ENCODE data around the gene ZFAND6.
"Not testable (repeated sequence)": the region's sequence is repeated elsewhere in the genome, so short reads cannot be mapped to it uniquely, and the experiment has no call there.

ZFAND6 gene

DNA sequence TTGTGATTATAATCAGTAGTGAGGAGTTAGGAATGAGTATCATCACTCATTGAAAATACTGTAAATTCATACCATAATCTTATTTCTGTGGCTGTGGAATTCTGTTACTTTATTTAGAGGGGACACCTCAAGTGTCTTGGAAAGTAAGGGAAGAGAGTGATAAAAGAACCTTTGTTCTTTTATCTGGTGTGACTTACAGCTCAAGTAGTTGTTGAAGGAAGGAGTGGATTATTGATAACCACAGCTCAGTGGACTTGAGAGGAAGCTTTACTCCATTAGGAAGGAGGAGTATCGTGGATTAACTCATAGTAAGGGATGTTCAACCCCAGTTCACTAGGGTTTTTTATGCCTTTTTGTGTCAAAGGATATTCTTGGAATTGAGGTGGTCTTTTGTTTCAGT is 61.2 kb downstream of the ZFAND6 start:
- Histone ChIP-seq H2AK5ac (ENCODE audit: low read depth, low read length) (no peak overlapping the region), H3K4me1 (ENCODE audit: control insufficient read depth in 2 of 2, insufficient read depth in 1 of 2, low read depth in 1 of 2, low read length in 2 of 2) (no peaks in the 10 kb centered on the region), H3K27me3 (ENCODE audit: control insufficient read depth in 3 of 3, insufficient read depth in 3 of 3, low read depth in 1 of 3, low read length in 3 of 3) (no peaks in the 10 kb centered on the region), H3K14ac (ENCODE audit: low read length) (no peak overlapping the region), H3K9me3 (replicated peaks in 1 of 2; ENCODE audit: control insufficient read depth in 2 of 2, insufficient read depth in 1 of 2, low read depth in 1 of 2, low read length in 2 of 2) (no peaks in the 10 kb centered on the region), H3K18ac (ENCODE audit: low read length) (no peak overlapping the region), H4K91ac (ENCODE audit: low read depth, low read length, poor library complexity) (no peak overlapping the region), H3K36me3 (replicated peaks in 1 of 2; ENCODE audit: control insufficient read depth in 2 of 2, insufficient read depth in 2 of 2, low read length in 2 of 2) (peaks cover 2 to 45% of the 10 kb centered on the region in 2 donors), H2BK5ac (ENCODE audit: low read length) (no peak overlapping the region), H2BK120ac (ENCODE audit: low read depth, low read length) (no peak overlapping the region), H2BK12ac (ENCODE audit: low read length) (no peak overlapping the region), H3K27ac (replicated peaks; ENCODE audit: low read length) (no peak overlapping the region), H3K79me1 (ENCODE audit: low read depth, low read length) (no peaks in the 10 kb centered on the region), H3K23ac (ENCODE audit: low read depth, low read length, poor library complexity) (no peak overlapping the region), H3K4me2 (ENCODE audit: insufficient read depth, low read length, poor library complexity, severe bottlenecking) (no peak overlapping the region), H2AFZ (ENCODE audit: low read length) (no peak overlapping the region), H3K4ac (ENCODE audit: low read length) (no peak overlapping the region), H2BK15ac (ENCODE audit: low read length) (no peak overlapping the region), H3K9ac (ENCODE audit: low read depth, low read length, poor library complexity) (no peak overlapping the region), H3K4me3 (ENCODE audit: low read length in 2 of 2) (no peak overlapping the region), H4K8ac (ENCODE audit: low read depth, low read length) (no peak overlapping the region)
- no CpG with 5 or more reads among the region's 1 CpG for WGBS, 2 donors (ENCODE audit: extremely low coverage in 2 of 2, insufficient read length in 2 of 2, insufficient replicate concordance in 1 of 2)
- no peak for DNase-seq (ENCODE audit: low spot score)

GRCh38 chr15:80121546-80121945 is 62.1 kb downstream of the ZFAND6 start:
- H3K14ac ChIP-seq (ENCODE audit: low read length): no peak overlapping the region
- H3K23ac ChIP-seq (ENCODE audit: low read depth, low read length, poor library complexity): no peak overlapping the region
- H3K36me3 ChIP-seq (replicated peaks in 1 of 2; ENCODE audit: control insufficient read depth in 2 of 2, insufficient read depth in 2 of 2, low read length in 2 of 2): peaks cover 2 to 54% of the 10 kb centered on the region in 2 donors
- no peaks in the 10 kb centered on the region for H3K9me3 ChIP-seq (replicated peaks in 1 of 2; ENCODE audit: control insufficient read depth in 2 of 2, insufficient read depth in 1 of 2, low read depth in 1 of 2, low read length in 2 of 2)
- no peak overlapping the region for H2BK5ac ChIP-seq (ENCODE audit: low read length)
- H3K79me1 ChIP-seq (ENCODE audit: low read depth, low read length): no peaks in the 10 kb centered on the region
- no peaks in the 10 kb centered on the region for H3K27me3 ChIP-seq (ENCODE audit: control insufficient read depth in 3 of 3, insufficient read depth in 3 of 3, low read depth in 1 of 3, low read length in 3 of 3)
- no peak overlapping the region for H3K9ac ChIP-seq (ENCODE audit: low read depth, low read length, poor library complexity)
- no CpG with 5 or more reads among the region's 4 CpGs for WGBS, 2 donors (ENCODE audit: extremely low coverage in 2 of 2, insufficient read length in 2 of 2, insufficient replicate concordance in 1 of 2)
- no peak overlapping the region for H3K18ac ChIP-seq (ENCODE audit: low read length)
- no peak overlapping the region for H3K4ac ChIP-seq (ENCODE audit: low read length)
- no peaks in the 10 kb centered on the region for H3K4me1 ChIP-seq (ENCODE audit: control insufficient read depth in 2 of 2, insufficient read depth in 1 of 2, low read depth in 1 of 2, low read length in 2 of 2)
- H2AK5ac ChIP-seq (ENCODE audit: low read depth, low read length): no peak overlapping the region
- no peak overlapping the region for H4K91ac ChIP-seq (ENCODE audit: low read depth, low read length, poor library complexity)
- H3K4me3 ChIP-seq (ENCODE audit: low read length in 2 of 2): no peak overlapping the region
- no peak overlapping the region for H2BK12ac ChIP-seq (ENCODE audit: low read length)
- no peak overlapping the region for H2BK120ac ChIP-seq (ENCODE audit: low read depth, low read length)
- H3K4me2 ChIP-seq (ENCODE audit: insufficient read depth, low read length, poor library complexity, severe bottlenecking): no peak overlapping the region
- H2BK15ac ChIP-seq (ENCODE audit: low read length): no peak overlapping the region
- DNase-seq (ENCODE audit: low spot score): no peak
- no peak overlapping the region for H3K27ac ChIP-seq (replicated peaks; ENCODE audit: low read length)
- H4K8ac ChIP-seq (ENCODE audit: low read depth, low read length): no peak overlapping the region
- H2AFZ ChIP-seq (ENCODE audit: low read length): no peak overlapping the region

DNA sequence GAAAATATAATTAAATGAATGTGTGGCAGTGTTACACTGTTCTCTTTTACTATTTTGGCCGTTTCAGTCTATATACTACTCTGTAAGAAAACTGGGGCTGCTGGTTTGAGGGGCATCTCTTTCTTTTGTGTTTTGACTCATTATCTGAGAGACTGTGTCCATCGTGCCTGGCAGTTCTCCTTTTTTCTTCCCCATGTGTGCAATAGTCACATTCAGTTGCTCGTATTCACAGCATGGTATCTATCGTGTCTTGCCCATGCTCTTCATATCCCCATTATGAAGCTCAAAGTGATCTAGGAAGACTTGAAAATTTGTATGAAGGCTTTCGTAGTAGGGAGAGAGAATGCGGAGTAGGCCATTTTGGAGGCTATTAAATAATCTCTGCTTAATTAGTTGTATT is 63.6 kb downstream of the ZFAND6 start:
- H3K36me3 ChIP-seq (replicated peaks in 1 of 2; ENCODE audit: control insufficient read depth in 2 of 2, insufficient read depth in 2 of 2, low read length in 2 of 2): peaks cover 2 to 58% of the 10 kb centered on the region in 2 donors
- H3K4me1 ChIP-seq (ENCODE audit: control insufficient read depth in 2 of 2, insufficient read depth in 1 of 2, low read depth in 1 of 2, low read length in 2 of 2): no peaks in the 10 kb centered on the region
- no peaks in the 10 kb centered on the region for H3K9me3 ChIP-seq (replicated peaks in 1 of 2; ENCODE audit: control insufficient read depth in 2 of 2, insufficient read depth in 1 of 2, low read depth in 1 of 2, low read length in 2 of 2)
- no peak overlapping the region for H3K27ac ChIP-seq (replicated peaks; ENCODE audit: low read length)
- H2AK5ac ChIP-seq (ENCODE audit: low read depth, low read length): no peak overlapping the region
- no peak overlapping the region for H3K14ac ChIP-seq (ENCODE audit: low read length)
- H4K8ac ChIP-seq (ENCODE audit: low read depth, low read length): no peak overlapping the region
- no peak for DNase-seq (ENCODE audit: low spot score)
- H3K79me1 ChIP-seq (ENCODE audit: low read depth, low read length): no peaks in the 10 kb centered on the region
- H3K18ac ChIP-seq (ENCODE audit: low read length): no peak overlapping the region
- no peak overlapping the region for H3K4me2 ChIP-seq (ENCODE audit: insufficient read depth, low read length, poor library complexity, severe bottlenecking)
- H3K9ac ChIP-seq (ENCODE audit: low read depth, low read length, poor library complexity): no peak overlapping the region
- no CpG with 5 or more reads among the region's 6 CpGs for WGBS, 2 donors (ENCODE audit: extremely low coverage in 2 of 2, insufficient read length in 2 of 2, insufficient replicate concordance in 1 of 2)
- no peak overlapping the region for H3K4ac ChIP-seq (ENCODE audit: low read length)
- no peak overlapping the region for H4K91ac ChIP-seq (ENCODE audit: low read depth, low read length, poor library complexity)
- H2BK120ac ChIP-seq (ENCODE audit: low read depth, low read length): no peak overlapping the region
- H2BK15ac ChIP-seq (ENCODE audit: low read length): no peak overlapping the region
- no peak overlapping the region for H2BK5ac ChIP-seq (ENCODE audit: low read length)
- no peaks in the 10 kb centered on the region for H3K27me3 ChIP-seq (ENCODE audit: control insufficient read depth in 3 of 3, insufficient read depth in 3 of 3, low read depth in 1 of 3, low read length in 3 of 3)
- no peak overlapping the region for H3K23ac ChIP-seq (ENCODE audit: low read depth, low read length, poor library complexity)
- H2AFZ ChIP-seq (ENCODE audit: low read length): no peak overlapping the region
- no peak overlapping the region for H3K4me3 ChIP-seq (ENCODE audit: low read length in 2 of 2)
- H2BK12ac ChIP-seq (ENCODE audit: low read length): no peak overlapping the region

- not testable (repeated sequence) for H3K4ac ChIP-seq (ENCODE audit: low read length); H4K8ac ChIP-seq (ENCODE audit: low read depth, low read length); H3K27me3 ChIP-seq (ENCODE audit: control insufficient read depth in 3 of 3, insufficient read depth in 3 of 3, low read depth in 1 of 3, low read length in 3 of 3); H3K9ac ChIP-seq (ENCODE audit: low read depth, low read length, poor library complexity); H2BK15ac ChIP-seq (ENCODE audit: low read length); H2AFZ ChIP-seq (ENCODE audit: low read length); H4K91ac ChIP-seq (ENCODE audit: low read depth, low read length, poor library complexity); H3K79me1 ChIP-seq (ENCODE audit: low read depth, low read length); H2AK5ac ChIP-seq (ENCODE audit: low read depth, low read length); H2BK12ac ChIP-seq (ENCODE audit: low read length); H3K14ac ChIP-seq (ENCODE audit: low read length); H3K18ac ChIP-seq (ENCODE audit: low read length); DNase-seq (ENCODE audit: low spot score); H3K4me1 ChIP-seq (ENCODE audit: control insufficient read depth in 2 of 2, insufficient read depth in 1 of 2, low read depth in 1 of 2, low read length in 2 of 2); H2BK5ac ChIP-seq (ENCODE audit: low read length); H2BK120ac ChIP-seq (ENCODE audit: low read depth, low read length); H3K23ac ChIP-seq (ENCODE audit: low read depth, low read length, poor library complexity); H3K9me3 ChIP-seq (replicated peaks in 1 of 2; ENCODE audit: control insufficient read depth in 2 of 2, insufficient read depth in 1 of 2, low read depth in 1 of 2, low read length in 2 of 2); H3K4me3 ChIP-seq (ENCODE audit: low read length in 2 of 2); H3K27ac ChIP-seq (replicated peaks; ENCODE audit: low read length); H3K4me2 ChIP-seq (ENCODE audit: insufficient read depth, low read length, poor library complexity, severe bottlenecking)
- WGBS, 2 donors (ENCODE audit: extremely low coverage in 2 of 2, insufficient read length in 2 of 2, insufficient replicate concordance in 1 of 2): no CpG with 5 or more reads among the region's 6 CpGs
- H3K36me3 ChIP-seq (replicated peaks in 1 of 2; ENCODE audit: control insufficient read depth in 2 of 2, insufficient read depth in 2 of 2, low read length in 2 of 2): peaks cover 2 to 82% of the 10 kb centered on the region in 2 donors
These were observed 67.8 kb downstream of the ZFAND6 start for GRCh38 chr15:80127253-80127652.

Data from neuronal stem cell (in vitro differentiated cells).